Colonic mucosa (tissue), 4 donors: ENCODE results near the gene DAND5. TPM values are rescaled to one million over a fixed set of nuclear protein-coding genes. Genes with fewer than 3 reads are reported as not detected.

Source experiments
- DNase-seq: peaks from one replicate; pipeline ENCODE4 v3.0.0-alpha.2; 2020
- H3K27ac ChIP-seq: fragments of 200-600 bp; one replicate; pipeline ENCODE4 v1.8.0; 2021
- H3K27me3 ChIP-seq: fragments of 200-600 bp; one replicate; pipeline ENCODE4 v1.8.0; 2021
- H3K36me3 ChIP-seq: fragments of 200-600 bp; one replicate; pipeline ENCODE4 v1.8.0; 2021
- H3K4me1 ChIP-seq: fragments of 200-600 bp; one replicate; pipeline ENCODE4 v1.8.0; 2021; ENCODE audit warnings: mild to moderate bottlenecking
- H3K4me3 ChIP-seq: fragments of 200-600 bp; one replicate; pipeline ENCODE4 v1.8.0; 2021
- H3K9ac ChIP-seq, 2 donors: one replicate each; pipeline ENCODE4 v1.7.0; 2013; ENCODE audit warnings: control low read depth in 2 of 2, low read depth in 2 of 2, low read length in 2 of 2
- H3K9me3 ChIP-seq: fragments of 200-600 bp; one replicate; pipeline ENCODE4 v1.8.0; 2021
- intact Hi-C: fragments of 100-400 bp; cut with DNase I; formaldehyde crosslinking; loops from one replicate; pipeline ENCODE4 v1.14.1; 2022
- total RNA-seq, 2 donors: library from RNA; stranded (reverse); fragmentation: NEBNext Ultra II Directional in 1 of 2; extraction: Animal tissue kit (Norgen Biotek cat#: 25700) in 1 of 2; gene quantifications; one replicate each; pipeline ENCODE4 v1.2.1, GENCODE V29; 2021
- TF ChIP-seq, protein P1 (sequence below): fragments of 200-600 bp; IDR thresholded peaks from one replicate; pipeline ENCODE4 v1.8.0; 2022; ENCODE audit warnings: antibody characterized with exemption, mild to moderate bottlenecking
- donor health status: healthy.
- donor health status: DM: no; HTN: no; CAD: no.
- donor health status: DM: no; HTN: no; CAD: no.

The DAND5 gene
- total RNA-seq, 2 donors from 2014 or later: 0.19 to 0.27 TPM

DNA sequence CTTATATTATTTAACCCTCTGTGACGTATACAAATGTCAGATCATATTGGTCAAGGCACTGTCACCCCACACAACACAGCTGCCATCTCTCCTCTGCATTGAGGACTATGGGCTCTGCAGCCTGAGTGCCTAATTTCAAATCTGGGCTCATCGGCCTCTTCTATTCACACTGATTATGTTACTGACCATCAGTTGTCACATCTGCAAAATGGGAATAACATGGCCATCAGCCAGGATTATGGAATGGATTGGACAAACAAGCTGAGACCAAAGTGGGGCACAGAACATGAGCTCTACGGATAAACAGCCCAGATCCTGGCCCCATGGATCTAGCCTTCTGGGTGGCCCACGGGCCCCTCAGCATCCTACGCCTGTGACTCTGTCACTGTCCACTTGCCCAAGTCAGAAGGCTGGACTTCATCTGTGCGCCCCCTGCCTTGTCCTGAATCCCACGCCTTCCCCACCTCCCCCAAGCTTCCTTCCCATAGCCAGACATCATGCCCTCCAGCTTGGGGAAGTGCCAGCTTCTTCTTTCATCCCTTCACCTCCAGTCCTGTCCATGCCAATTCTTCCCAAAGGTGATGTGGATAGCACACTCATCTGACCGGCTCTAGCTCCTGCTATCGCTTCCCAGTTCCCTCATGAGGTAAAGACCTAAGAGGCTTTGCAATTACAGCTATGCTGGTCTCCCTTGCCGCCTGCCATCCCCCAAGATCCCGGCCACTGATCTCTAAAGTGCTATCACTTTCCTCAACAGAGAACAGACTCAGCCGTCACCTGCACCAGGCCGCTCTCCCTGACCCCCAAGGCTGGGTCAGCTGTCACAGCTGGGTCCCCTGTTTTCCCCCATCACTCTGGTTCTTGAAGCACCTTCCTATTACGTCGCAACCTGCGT lies 36.7 kb upstream of the DAND5 start:
- Histone ChIP-seq H3K9ac (peak overlapping the region; percentile 76 to 94), H3K9me3 (no peaks in the 10 kb centered on the region), H3K4me1 (peaks cover 8% of the 10 kb centered on the region), H3K4me3 (peak overlapping the region; percentile 98), H3K27ac (peak overlapping the region; percentile 34), H3K36me3 (no peaks in the 10 kb centered on the region), H3K27me3 (no peaks in the 10 kb centered on the region)
- TF ChIP-seq, protein P1, sequence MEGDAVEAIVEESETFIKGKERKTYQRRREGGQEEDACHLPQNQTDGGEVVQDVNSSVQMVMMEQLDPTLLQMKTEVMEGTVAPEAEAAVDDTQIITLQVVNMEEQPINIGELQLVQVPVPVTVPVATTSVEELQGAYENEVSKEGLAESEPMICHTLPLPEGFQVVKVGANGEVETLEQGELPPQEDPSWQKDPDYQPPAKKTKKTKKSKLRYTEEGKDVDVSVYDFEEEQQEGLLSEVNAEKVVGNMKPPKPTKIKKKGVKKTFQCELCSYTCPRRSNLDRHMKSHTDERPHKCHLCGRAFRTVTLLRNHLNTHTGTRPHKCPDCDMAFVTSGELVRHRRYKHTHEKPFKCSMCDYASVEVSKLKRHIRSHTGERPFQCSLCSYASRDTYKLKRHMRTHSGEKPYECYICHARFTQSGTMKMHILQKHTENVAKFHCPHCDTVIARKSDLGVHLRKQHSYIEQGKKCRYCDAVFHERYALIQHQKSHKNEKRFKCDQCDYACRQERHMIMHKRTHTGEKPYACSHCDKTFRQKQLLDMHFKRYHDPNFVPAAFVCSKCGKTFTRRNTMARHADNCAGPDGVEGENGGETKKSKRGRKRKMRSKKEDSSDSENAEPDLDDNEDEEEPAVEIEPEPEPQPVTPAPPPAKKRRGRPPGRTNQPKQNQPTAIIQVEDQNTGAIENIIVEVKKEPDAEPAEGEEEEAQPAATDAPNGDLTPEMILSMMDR: no peak
- intact Hi-C loops: no loop called here
- peak; percentile 29 for DNase-seq

DNA sequence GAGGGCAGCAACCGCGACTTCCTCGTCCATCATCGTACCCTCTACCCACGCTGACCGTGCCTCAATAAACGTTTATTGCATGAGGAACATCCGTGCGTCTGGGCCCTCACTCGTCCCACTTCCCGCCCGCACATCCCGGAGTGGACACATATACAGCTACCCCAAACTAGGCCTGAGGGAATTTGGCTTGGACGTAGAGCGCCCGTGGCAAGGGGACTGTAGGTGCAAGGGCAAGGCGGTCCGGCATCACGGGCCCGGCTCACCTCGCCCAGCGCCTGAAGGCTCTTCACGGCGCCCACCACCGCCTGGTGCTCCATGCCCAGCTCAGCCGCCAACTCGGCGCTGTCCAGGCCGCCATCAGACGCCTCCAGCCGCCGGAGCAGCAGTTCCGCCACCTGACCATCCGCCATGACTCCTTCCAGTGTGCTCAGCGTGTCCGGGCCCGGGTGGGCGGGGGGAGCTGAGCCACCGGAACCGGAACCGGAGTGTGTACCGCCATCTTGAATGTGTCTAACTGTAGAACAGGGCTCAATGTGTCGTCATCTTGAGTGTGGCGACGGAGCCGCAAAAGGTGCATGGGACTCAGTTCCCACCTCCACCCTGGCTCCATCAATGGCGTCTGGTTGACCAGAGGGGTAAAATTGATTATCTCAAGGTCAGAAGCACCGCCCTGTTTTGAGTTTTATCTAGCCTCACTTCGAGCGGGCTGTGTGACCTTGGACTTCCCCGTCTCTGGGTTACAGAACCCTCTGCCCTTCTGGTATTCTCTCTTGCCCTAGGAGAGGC lies 35.9 kb upstream of the DAND5 start, which contains the start of gene FARSA:
Gene FARSA (minus strand): TSS at position 425 of the 786 bp plus-strand sequence. CDS start 15 bp downstream, at position 410.
- H3K4me1 ChIP-seq: peaks cover 10% of the 10 kb centered on the region
- intact Hi-C loops: no loop called here
- no peaks in the 10 kb centered on the region for H3K36me3 ChIP-seq
- H3K27ac ChIP-seq: peak within 1 kb of the TSS; percentile 34
- H3K9me3 ChIP-seq: no peaks in the 10 kb centered on the region
- peak within 1 kb of the TSS; percentile 76 to 94 for H3K9ac ChIP-seq
- peak within 1 kb of the TSS; percentile 98 for H3K4me3 ChIP-seq
- peak; percentile 95 for DNase-seq
- no peaks in the 10 kb centered on the region for H3K27me3 ChIP-seq
- TF ChIP-seq, protein P1: no peak

DNA sequence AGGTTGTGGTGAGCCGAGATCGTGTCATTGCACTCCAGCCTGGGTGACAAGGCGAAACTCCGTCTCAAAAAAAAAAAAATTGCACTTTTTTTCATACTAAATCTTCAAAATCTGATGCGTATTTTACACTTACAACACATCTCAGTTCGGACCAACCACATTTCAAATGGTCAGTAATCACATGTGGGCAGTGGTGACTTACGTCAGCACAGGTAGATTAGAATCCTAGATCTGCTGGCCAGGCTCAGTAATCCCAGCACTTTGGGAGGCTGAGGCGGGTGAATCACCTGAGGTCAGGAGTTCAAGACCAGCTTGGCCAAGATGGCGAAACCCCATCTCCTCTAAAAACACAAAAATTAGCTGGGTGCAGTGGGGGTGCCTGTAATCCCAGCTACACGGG lies 34.3 kb upstream of the DAND5 start:
- H3K9me3 ChIP-seq: no peaks in the 10 kb centered on the region
- intact Hi-C loops: no loop called here
- no peak overlapping the region for H3K4me3 ChIP-seq
- H3K27ac ChIP-seq: no peak overlapping the region
- no peak for DNase-seq
- TF ChIP-seq, protein P1: no peak
- H3K27me3 ChIP-seq: no peaks in the 10 kb centered on the region
- peaks cover 2% of the 10 kb centered on the region for H3K36me3 ChIP-seq
- H3K9ac ChIP-seq: no peak overlapping the region
- H3K4me1 ChIP-seq: peaks cover 14% of the 10 kb centered on the region

DNA sequence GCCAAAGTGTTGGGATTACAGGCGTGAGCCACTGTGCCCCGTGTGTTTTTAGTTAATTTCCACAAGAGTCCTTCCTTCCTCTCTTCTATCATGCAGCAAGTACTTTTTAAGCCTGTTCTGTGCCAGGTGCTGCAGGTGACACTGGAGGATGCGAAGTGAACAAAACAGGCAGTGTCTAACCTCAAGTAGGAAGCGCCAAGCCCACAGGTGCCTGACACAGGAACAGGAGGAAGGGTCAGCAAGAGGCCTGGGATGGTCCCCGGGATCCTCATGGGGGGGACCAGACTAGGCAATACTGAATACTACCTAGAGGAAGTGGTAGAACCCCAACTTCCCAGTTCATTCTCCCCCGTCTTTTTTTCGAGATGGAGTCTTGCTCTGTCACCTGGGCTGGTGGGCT lies 32.8 kb upstream of the DAND5 start:
- TF ChIP-seq, protein P1: no peak
- H3K36me3 ChIP-seq: peaks cover 14% of the 10 kb centered on the region
- H3K9ac ChIP-seq: no peak overlapping the region
- no peak for DNase-seq
- H3K9me3 ChIP-seq: no peaks in the 10 kb centered on the region
- H3K27ac ChIP-seq: no peak overlapping the region
- H3K27me3 ChIP-seq: no peaks in the 10 kb centered on the region
- intact Hi-C loops: no loop called here
- peaks cover 25% of the 10 kb centered on the region for H3K4me1 ChIP-seq
- no peak overlapping the region for H3K4me3 ChIP-seq

DNA sequence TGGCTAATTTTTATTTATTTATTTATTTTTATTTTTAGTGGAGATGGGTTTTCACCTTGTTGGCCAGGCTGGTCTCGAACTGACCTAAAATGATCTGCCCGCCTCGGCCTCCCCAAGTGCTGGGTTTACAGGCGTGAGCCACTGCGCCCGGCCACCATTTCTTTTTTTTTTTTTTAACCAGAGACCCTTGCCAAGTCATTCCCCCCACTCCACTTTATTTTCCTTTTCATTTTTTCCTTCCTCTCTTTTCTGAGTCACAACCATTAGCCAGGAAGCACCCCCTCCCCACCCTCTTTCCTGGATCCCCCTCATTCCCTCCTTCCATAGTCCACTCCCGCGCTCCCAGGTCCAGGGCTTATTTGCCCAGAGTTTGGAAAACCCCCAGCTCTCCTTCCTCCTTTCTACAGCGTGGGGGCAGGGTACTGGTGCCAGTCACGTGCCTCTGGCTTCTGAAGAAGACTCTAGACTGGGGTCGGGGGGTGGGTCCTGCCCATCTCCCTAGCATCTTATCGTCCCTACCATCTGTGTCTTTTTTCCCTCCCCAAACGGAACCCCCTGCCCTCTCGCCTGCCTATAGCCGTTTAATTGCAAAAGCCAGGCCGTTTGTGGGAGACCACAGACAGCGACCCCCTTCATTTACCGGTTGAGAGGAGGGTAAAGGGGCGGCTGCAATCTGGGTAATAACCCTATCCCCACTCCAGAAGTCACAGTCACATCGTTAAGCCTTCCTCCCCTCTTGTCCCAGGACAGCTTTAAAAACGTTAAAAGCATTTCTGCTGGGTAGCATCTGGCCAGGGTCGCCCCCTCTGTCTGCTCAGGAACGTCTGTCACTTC lies 32.1 kb upstream of the DAND5 start:
- H3K27me3 ChIP-seq: no peaks in the 10 kb centered on the region
- peak overlapping the region; percentile 35 for H3K27ac ChIP-seq
- TF ChIP-seq, protein P1: no peak
- peak; percentile 66 for DNase-seq
- H3K9me3 ChIP-seq: no peaks in the 10 kb centered on the region
- H3K9ac ChIP-seq: peak overlapping the region; percentile 68 to 99
- intact Hi-C loops: no loop called here
- H3K36me3 ChIP-seq: peaks cover 20% of the 10 kb centered on the region
- peaks cover 24% of the 10 kb centered on the region for H3K4me1 ChIP-seq
- H3K4me3 ChIP-seq: peak overlapping the region; percentile 100
